ENCODE measurements around the gene TRUB2.

DNA sequence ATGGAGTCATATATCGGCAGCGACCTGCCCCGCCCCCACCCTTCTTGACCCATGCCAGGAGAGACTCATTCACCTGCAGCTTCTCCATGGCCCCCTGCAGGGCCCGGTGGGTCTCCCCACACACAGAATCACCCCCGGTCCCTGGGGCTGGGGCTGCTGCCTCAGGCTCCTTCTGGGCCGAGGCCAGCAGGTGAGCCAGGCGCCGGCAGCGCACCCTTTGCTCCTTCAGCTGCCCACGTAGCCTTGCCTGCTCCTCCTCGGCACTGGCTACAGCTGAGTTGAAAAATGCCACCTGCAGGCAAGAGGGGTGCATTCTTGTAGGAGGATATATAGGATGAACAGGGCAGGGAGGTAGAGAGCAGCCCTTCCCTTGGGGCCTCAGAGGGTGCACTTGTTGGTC, 64.3 kb downstream of the TRUB2 start:
- TF ChIP-seq POLR2A (IDR thresholded peaks at IDR 0.05) (no peak), POLR2AphosphoS5 (IDR thresholded peaks at IDR 0.05) (no peak), EP300 (IDR thresholded peaks at IDR 0.05) (no peak)
- TF ChIP-seq, protein P1, sequence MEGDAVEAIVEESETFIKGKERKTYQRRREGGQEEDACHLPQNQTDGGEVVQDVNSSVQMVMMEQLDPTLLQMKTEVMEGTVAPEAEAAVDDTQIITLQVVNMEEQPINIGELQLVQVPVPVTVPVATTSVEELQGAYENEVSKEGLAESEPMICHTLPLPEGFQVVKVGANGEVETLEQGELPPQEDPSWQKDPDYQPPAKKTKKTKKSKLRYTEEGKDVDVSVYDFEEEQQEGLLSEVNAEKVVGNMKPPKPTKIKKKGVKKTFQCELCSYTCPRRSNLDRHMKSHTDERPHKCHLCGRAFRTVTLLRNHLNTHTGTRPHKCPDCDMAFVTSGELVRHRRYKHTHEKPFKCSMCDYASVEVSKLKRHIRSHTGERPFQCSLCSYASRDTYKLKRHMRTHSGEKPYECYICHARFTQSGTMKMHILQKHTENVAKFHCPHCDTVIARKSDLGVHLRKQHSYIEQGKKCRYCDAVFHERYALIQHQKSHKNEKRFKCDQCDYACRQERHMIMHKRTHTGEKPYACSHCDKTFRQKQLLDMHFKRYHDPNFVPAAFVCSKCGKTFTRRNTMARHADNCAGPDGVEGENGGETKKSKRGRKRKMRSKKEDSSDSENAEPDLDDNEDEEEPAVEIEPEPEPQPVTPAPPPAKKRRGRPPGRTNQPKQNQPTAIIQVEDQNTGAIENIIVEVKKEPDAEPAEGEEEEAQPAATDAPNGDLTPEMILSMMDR (IDR thresholded peaks at IDR 0.05) = no peak

Measured in stomach (tissue), 4 donors.